Adrenal gland (tissue), 12 donors: ENCODE results near the gene LRFN4. TPM values are rescaled to one million over a fixed set of nuclear protein-coding genes. Genes with fewer than 3 reads are reported as not detected.

Experiments
- DNase-seq, 7 donors: peaks; one replicate each; pipeline ENCODE4 v3.0.0-alpha.2; 2019 to 2020
- H3K27ac ChIP-seq, 5 donors: fragments of 200-600 bp; sonication (generic) in 4 of 5; 1 replicate in 3 of 5; 2 replicates in 2 of 5; pipeline versions ENCODE4 v1.5.1 to v1.8.0; 2016 to 2020; ENCODE audit warnings: mild to moderate bottlenecking in 1 of 5
- H3K27me3 ChIP-seq: fragments of 200-600 bp; 2 replicates; pipeline ENCODE4 v1.8.0; 2021
- H3K36me3 ChIP-seq, 2 donors: fragments of 200-600 bp; replicated peaks in 1 of 2; 1 replicate in 1 of 2; 2 replicates in 1 of 2; pipeline versions ENCODE4 v1.5.1 to v1.8.0; 2018 to 2022
- H3K4me1 ChIP-seq, 2 donors: fragments of 200-600 bp; replicated peaks in 1 of 2; 1 replicate in 1 of 2; 2 replicates in 1 of 2; pipeline versions ENCODE4 v1.5.1 to v1.8.0; 2018 to 2021
- H3K4me3 ChIP-seq, 4 donors: fragments of 200-600 bp; sonication (generic) in 3 of 4; one replicate each; pipeline ENCODE4 v1.5.1; 2016 to 2018
- H3K9me3 ChIP-seq, 3 donors: fragments of 200-600 bp; sonication (generic) in 1 of 3; replicated peaks in 1 of 3; 1 replicate in 2 of 3; 2 replicates in 1 of 3; pipeline versions ENCODE4 v1.5.1 to v1.8.0; 2016 to 2021
- CTCF ChIP-seq, 6 experiments: fragments of 450-650 bp in 4 of 6; fragments of 200-600 bp in 2 of 6; sonication (generic) in 1 of 6; IDR thresholded peaks; 1 replicate in 5 of 6; 2 replicates in 1 of 6; pipeline versions ENCODE4 v1.5.1 to v1.8.0; 2016 to 2021; ENCODE audit warnings: antibody characterized with exemption in 6 of 6, mild to moderate bottlenecking in 2 of 6, moderate library complexity in 1 of 6
- POLR2A ChIP-seq, 2 donors: fragments of 450-650 bp; IDR thresholded peaks; one replicate each; pipeline ENCODE4 v1.6.1; 2017; ENCODE audit warnings: antibody characterized with exemption in 2 of 2, mild to moderate bottlenecking in 2 of 2, moderate library complexity in 1 of 2
- WGBS, 4 donors: extraction: QIAGEN DNeasy Blood & Tissue Kit in 2 of 4; methylation state at CpG; one replicate each; pipeline versions ENCODE4 v1.1.5 to v1.1.7; 2013 to 2017; 5-methylcytosine and 5-hydroxymethylcytosine counted together
- intact Hi-C, 2 donors: fragments of 100-400 bp; cut with DNase I; formaldehyde crosslinking; loops; one replicate each; pipeline versions ENCODE4 v1.14.1 to v1.15.0; 2022 to 2023
- polyA plus RNA-seq, 3 donors: library from polyadenylated mRNA; stranded (reverse); fragments of 200-250 nt in 2 of 3; fragments of 350-450 nt in 1 of 3; fragmentation: Illumina TruSeq in 1 of 3; extraction: RNeasy Lipid Tissue Mini Kit (QIAGEN cat#74804) in 1 of 3; gene quantifications; one replicate each; pipeline ENCODE4 v1.2.3, GENCODE V29; 2013 to 2014
- total RNA-seq, 9 donors: library from RNA; depleted of rRNA in 4 of 9; stranded (reverse); fragments of >200 nt in 4 of 9; fragments of 120-200 nt in 1 of 9; fragmentation: NEBNext Ultra II Directional in 1 of 9; extraction: Animal tissue kit (Norgen Biotek cat#: 25700) in 1 of 9; gene quantifications; one replicate each; pipeline versions ENCODE4 v1.1.0 to v1.2.4, GENCODE V29; 2013 to 2023
- donor health status: healthy with polysubstance abuse.
- donor health status: Bipolar disorder and iron deficiency.
- donor health status: DM: yes; HTN: yes; CAD: no.
- donor health status: DM: no; HTN: no; CAD: no.
- donor health status: DM: no; HTN: no; CAD: no.
- donor health status: DM: yes; HTN: yes; CAD: no.

The LRFN4 gene
- total and polyA plus RNA-seq, 12 donors: 0.24 to 74.3 (median 16.3) TPM

GRCh38 chr11:66858939-66859685, 2.2 kb downstream of the LRFN4 start:
- Histone ChIP-seq H3K36me3 (no peaks in the 10 kb centered on the region), H3K9me3 (no peaks in the 10 kb centered on the region), H3K4me1 (peaks cover 6% of the 10 kb centered on the region in 2 donors), H3K27ac (no peak overlapping the region), H3K4me3 (no peak overlapping the region), H3K27me3 (no peaks in the 10 kb centered on the region)
- TF ChIP-seq POLR2A (IDR thresholded peaks at IDR 0.05) (no peak), CTCF (IDR thresholded peaks at IDR 0.05) (no peak)
- intact Hi-C loops: no loop called here
- DNase-seq: no peak
- WGBS, 4 donors: 82 to 91% (median 90%) methylated on average over 8 to 29 of the region's 29 CpGs

- no peaks in the 10 kb centered on the region for H3K9me3 ChIP-seq
- no peak overlapping the region for H3K27ac ChIP-seq
- no peaks in the 10 kb centered on the region for H3K36me3 ChIP-seq
- 76 to 87% (median 85%) methylated on average over 11 to 41 of the region's 41 CpGs for WGBS, 4 donors
- H3K4me3 ChIP-seq: no peak overlapping the region
- no peak for TF ChIP-seq CTCF (IDR thresholded peaks at IDR 0.05)
- TF ChIP-seq POLR2A (IDR thresholded peaks at IDR 0.05): no peak
- H3K4me1 ChIP-seq: peaks cover 6% of the 10 kb centered on the region in 2 donors
- no peak for DNase-seq
- intact Hi-C loops: no loop called here
- H3K27me3 ChIP-seq: no peaks in the 10 kb centered on the region
Observed at GRCh38 chr11:66859686-66860448, 3.0 kb downstream of the LRFN4 start.

- intact Hi-C loops: no loop called here
- H3K9me3 ChIP-seq: no peaks in the 10 kb centered on the region
- no peak overlapping the region for H3K27ac ChIP-seq
- peaks cover 4 to 5% of the 10 kb centered on the region in 2 donors for H3K4me1 ChIP-seq
- H3K36me3 ChIP-seq: no peaks in the 10 kb centered on the region
- TF ChIP-seq POLR2A (IDR thresholded peaks at IDR 0.05): no peak
- no peak for TF ChIP-seq CTCF (IDR thresholded peaks at IDR 0.05)
- H3K4me3 ChIP-seq: no peak overlapping the region
- 86 to 100% (median 89%) methylated on average over 2 to 18 of the region's 18 CpGs for WGBS, 4 donors
- DNase-seq: no peak
- no peaks in the 10 kb centered on the region for H3K27me3 ChIP-seq
Observed at GRCh38 chr11:66860449-66860831, 3.6 kb downstream of the LRFN4 start.

GRCh38 chr11:66861038-66861773, 4.3 kb downstream of the LRFN4 start:
- Histone ChIP-seq H3K27ac (no peak overlapping the region), H3K4me3 (no peak overlapping the region), H3K27me3 (no peaks in the 10 kb centered on the region), H3K9me3 (no peaks in the 10 kb centered on the region), H3K4me1 (no peaks in the 10 kb centered on the region), H3K36me3 (no peaks in the 10 kb centered on the region)
- DNase-seq: no peak
- TF ChIP-seq CTCF (IDR thresholded peaks at IDR 0.05) (no peak), POLR2A (IDR thresholded peaks at IDR 0.05) (no peak)
- 92 to 96% (median 94%) methylated on average over 15 to 32 of the region's 32 CpGs for WGBS, 4 donors
- intact Hi-C loops: no loop called here
